CD4-positive, alpha-beta memory T cell (primary cell): ENCODE results near the gene STYX. TPM values are rescaled to one million over a fixed set of nuclear protein-coding genes. Genes with fewer than 3 reads are reported as not detected.

ENCODE experiments used
- CTCF ChIA-PET: fragments of 350-600 bp; sonication (Branson Sonifier 250); formaldehyde crosslinking; loops from one replicate; lab custom pipeline; 2021; ENCODE audit warnings: inconsistent platforms; ENCODE audit not compliant: partially characterized antibody; lab: Charles Lee
- POLR2A ChIA-PET: fragments of 350-600 bp; sonication (Branson Sonifier 250); formaldehyde crosslinking; loops from one replicate; lab custom pipeline; 2021; ENCODE audit not compliant: partially characterized antibody; lab: Charles Lee
- DNase-seq, 5 donors: peaks; one replicate each; pipeline versions ENCODE4 v3.0.0 to v3.0.0-alpha.2; 2020 to 2022; ENCODE audit warnings: mixed read lengths in 1 of 5
- H3K27ac ChIP-seq: one replicate; pipeline ENCODE4 v1.7.0; 2013; ENCODE audit warnings: low read depth, low read length
- H3K27me3 ChIP-seq: 2 replicates; pipeline ENCODE4 v1.7.0; 2013; ENCODE audit warnings: mild to moderate bottlenecking, low read length, moderate library complexity; ENCODE audit not compliant: insufficient read depth
- H3K36me3 ChIP-seq: 2 replicates; pipeline ENCODE4 v1.7.0; 2013; ENCODE audit warnings: mild to moderate bottlenecking, low read length, moderate library complexity; ENCODE audit not compliant: insufficient read depth
- H3K4me1 ChIP-seq: 2 replicates; pipeline ENCODE4 v1.7.0; 2013; ENCODE audit warnings: mild to moderate bottlenecking, low read length, moderate library complexity; ENCODE audit not compliant: insufficient read depth
- H3K4me3 ChIP-seq, 2 donors: one replicate each; pipeline ENCODE4 v1.7.0; 2013; ENCODE audit warnings: low read length in 2 of 2, mild to moderate bottlenecking in 1 of 2
- H3K9me3 ChIP-seq, 2 donors: one replicate each; pipeline ENCODE4 v1.7.0; 2013; ENCODE audit warnings: low read length in 2 of 2, control low read depth in 1 of 2; ENCODE audit not compliant: control insufficient read depth in 1 of 2
- H3K27ac Mint-ChIP-seq, 7 donors: one replicate each; pipeline ENCODE4 v1.8.0; 2020 to 2021; ENCODE audit warnings: mixed read lengths in 7 of 7, mild to moderate bottlenecking in 6 of 7, inconsistent platforms in 3 of 7, moderate library complexity in 3 of 7
- H3K27me3 Mint-ChIP-seq, 2 donors: one replicate each; pipeline ENCODE4 v1.8.0; 2020 to 2021; ENCODE audit warnings: mixed read lengths in 2 of 2
- H3K36me3 Mint-ChIP-seq, 2 donors: one replicate each; pipeline ENCODE4 v1.8.0; 2020 to 2021; ENCODE audit warnings: mixed read lengths in 2 of 2, inconsistent platforms in 1 of 2, mild to moderate bottlenecking in 1 of 2
- H3K4me1 Mint-ChIP-seq, 4 donors: one replicate each; pipeline ENCODE4 v1.8.0; 2020 to 2021; ENCODE audit warnings: mixed read lengths in 4 of 4, mild to moderate bottlenecking in 1 of 4
- H3K4me3 Mint-ChIP-seq, 8 donors: one replicate each; pipeline ENCODE4 v1.8.0; 2020 to 2021; ENCODE audit warnings: mixed read lengths in 8 of 8, mild to moderate bottlenecking in 7 of 8, moderate library complexity in 6 of 8, inconsistent platforms in 3 of 8
- H3K9me3 Mint-ChIP-seq, 8 donors: one replicate each; pipeline ENCODE4 v1.8.0; 2020 to 2021; ENCODE audit warnings: mixed read lengths in 8 of 8, mild to moderate bottlenecking in 5 of 8, inconsistent platforms in 3 of 8, moderate library complexity in 1 of 8
- intact Hi-C: fragments of 100-400 bp; cut with micrococcal nuclease; formaldehyde crosslinking; loops from one replicate; pipeline ENCODE4 v1.15.1; 2023
- polyA plus RNA-seq, 2 donors: library from polyadenylated mRNA; unstranded; fragments of 300-500 nt; fragmentation: Illumina TruSeq; gene quantifications; one replicate each; pipeline ENCODE4 v1.2.3, GENCODE V29; 2021
- total RNA-seq, 2 experiments: library from RNA; stranded (reverse); gene quantifications; one replicate each; pipeline ENCODE4 v1.2.3, GENCODE V29; 2021

Gene STYX
- total and polyA plus RNA-seq, 4 experiments from 2014 or later, result 25.0 to 50.0 (median 47.2) TPM

GRCh38 chr14:52733824-52734223, 3.9 kb downstream of the STYX start:
- intact Hi-C loops, result no loop called here
- Mint-ChIP-seq H3K9me3 (no peaks in the 10 kb centered on the region), H3K27me3 (no peaks in the 10 kb centered on the region), H3K4me1 (peaks cover 42 to 86% (median 70%) of the 10 kb centered on the region in 4 donors), H3K27ac (peak overlapping the region in 6 of 7 donors; percentile 1 to 66 (median 39)), H3K36me3 (peaks cover 29 to 51% of the 10 kb centered on the region in 2 donors), H3K4me3 (peak overlapping the region in 3 of 8 donors; percentile 21 to 64 (median 49))
- CTCF ChIA-PET, result no interaction called here
- Histone ChIP-seq H3K9me3 (no peaks in the 10 kb centered on the region), H3K36me3 (no peaks in the 10 kb centered on the region), H3K27me3 (no peaks in the 10 kb centered on the region), H3K27ac (no peak overlapping the region), H3K4me3 (no peak overlapping the region), H3K4me1 (peaks cover 73% of the 10 kb centered on the region)
- peak in 1 of 5 donors; percentile 31 for DNase-seq
- POLR2A ChIA-PET, result interaction anchor here (1.3 kb wide), 1 partner anchor 40 kb away, joined by 3 read pairs; no protein-coding TSS in a partner anchor

- H3K36me3 Mint-ChIP-seq, result peaks cover 39 to 43% of the 10 kb centered on the region in 2 donors
- H3K27ac Mint-ChIP-seq, result peak overlapping the region; percentile 49 to 96 (median 83)
- H3K4me1 Mint-ChIP-seq, result peaks cover 49 to 87% (median 72%) of the 10 kb centered on the region in 4 donors
- H3K4me1 ChIP-seq, result peaks cover 90% of the 10 kb centered on the region
- POLR2A ChIA-PET, result interaction anchor here (0.9 to 2.0 kb wide), 3 partner anchors 8 to 41 kb away, joined by 4 to 10 read pairs (median 4); partner anchors contain the start of gene ERO1A
- H3K27me3 ChIP-seq, result no peaks in the 10 kb centered on the region
- H3K27ac ChIP-seq, result no peak overlapping the region
- no peak overlapping the region for H3K4me3 ChIP-seq
- CTCF ChIA-PET, result interaction anchor here (1.1 to 2.3 kb wide), 2 partner anchors 11 to 13 kb away, joined by 3 to 7 read pairs; no protein-coding TSS in a partner anchor
- H3K27me3 Mint-ChIP-seq, result no peaks in the 10 kb centered on the region
- no peak for DNase-seq
- peak overlapping the region; percentile 16 to 66 (median 42) for H3K4me3 Mint-ChIP-seq
- no peaks in the 10 kb centered on the region for H3K9me3 Mint-ChIP-seq
- H3K9me3 ChIP-seq, result no peaks in the 10 kb centered on the region
- intact Hi-C loops, result no loop called here
- no peaks in the 10 kb centered on the region for H3K36me3 ChIP-seq
These were observed 6.0 kb downstream of the STYX start for GRCh38 chr14:52735921-52736489.

DNA sequence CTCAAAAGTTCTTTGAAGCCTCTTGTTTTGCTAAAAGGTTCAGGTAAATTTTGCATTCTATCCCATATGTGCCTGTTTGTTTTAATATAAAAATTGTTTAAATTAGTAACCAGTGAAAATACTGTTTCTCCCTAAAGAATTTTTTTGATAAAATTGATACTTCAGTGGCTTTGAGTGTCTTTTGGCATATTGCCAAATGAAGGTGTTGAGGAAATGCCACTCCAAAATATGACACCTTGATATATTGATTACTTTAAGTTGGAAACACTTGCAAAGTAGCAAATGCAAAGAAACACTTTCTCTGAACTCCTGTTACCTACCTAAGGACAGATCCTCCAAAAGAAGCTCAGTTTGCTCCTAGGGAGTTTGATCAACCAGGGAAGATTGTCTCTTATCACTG, 8.4 kb downstream of the STYX start:
- no peaks in the 10 kb centered on the region for H3K27me3 ChIP-seq
- H3K27ac ChIP-seq, result no peak overlapping the region
- ChIA-PET CTCF (interaction anchor here (1.0 kb wide), 2 partner anchors 10 to 17 kb away, joined by 3 read pairs; no protein-coding TSS in a partner anchor), POLR2A (interaction anchor here (1.0 to 1.3 kb wide), 3 partner anchors 8 to 52 kb away, joined by 3 to 4 read pairs (median 3); partner anchors contain the start of gene STYX)
- no peaks in the 10 kb centered on the region for H3K9me3 Mint-ChIP-seq
- intact Hi-C loops, result no loop called here
- H3K4me3 ChIP-seq, result no peak overlapping the region
- peak overlapping the region in 5 of 7 donors; percentile 21 to 79 (median 50) for H3K27ac Mint-ChIP-seq
- peak overlapping the region in 5 of 8 donors; percentile 38 to 75 (median 57) for H3K4me3 Mint-ChIP-seq
- peaks cover 95% of the 10 kb centered on the region for H3K4me1 ChIP-seq
- peak in 1 of 5 donors; percentile 16 for DNase-seq
- peaks cover 32 to 36% of the 10 kb centered on the region in 2 donors for H3K36me3 Mint-ChIP-seq
- H3K9me3 ChIP-seq, result no peaks in the 10 kb centered on the region
- H3K36me3 ChIP-seq, result no peaks in the 10 kb centered on the region
- no peaks in the 10 kb centered on the region for H3K27me3 Mint-ChIP-seq
- peaks cover 52 to 84% (median 72%) of the 10 kb centered on the region in 4 donors for H3K4me1 Mint-ChIP-seq

DNA sequence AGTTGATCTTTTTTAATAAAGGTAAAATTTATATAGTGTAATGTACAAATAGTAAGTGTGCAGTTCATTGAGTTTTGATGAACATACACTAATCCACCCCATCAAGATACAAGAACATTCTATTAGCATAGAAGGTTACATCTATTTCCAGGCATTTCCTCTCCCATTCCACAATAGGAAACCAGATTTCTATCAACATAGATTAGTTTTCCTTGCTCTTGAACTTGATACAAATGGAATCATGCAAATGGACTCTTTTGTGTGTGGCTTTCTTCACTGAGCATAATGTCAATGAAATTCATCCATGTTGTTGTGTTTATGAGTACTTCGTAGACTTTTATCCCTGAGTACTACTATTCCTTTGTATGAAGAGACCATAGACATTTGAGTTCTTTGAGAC, 10.8 kb downstream of the STYX start:
- peaks cover 5% of the 10 kb centered on the region for H3K36me3 ChIP-seq
- peak overlapping the region in 7 of 8 donors; percentile 3 to 88 (median 82) for H3K4me3 Mint-ChIP-seq
- intact Hi-C loops, result loop anchor here (1.0 kb wide), 1 partner anchor 33 kb away; the partner anchor contains the start of gene PSMC6
- peaks cover 51 to 84% (median 68%) of the 10 kb centered on the region in 4 donors for H3K4me1 Mint-ChIP-seq
- no peak for DNase-seq
- CTCF ChIA-PET, result interaction anchor here (1.6 to 2.5 kb wide), 3 partner anchors 9 to 46 kb away, joined by 4 to 16 read pairs (median 4); partner anchors contain the start of gene STYX
- no peak overlapping the region for H3K4me3 ChIP-seq
- H3K27ac Mint-ChIP-seq, result peak overlapping the region; percentile 50 to 97 (median 88)
- POLR2A ChIA-PET, result interaction anchor here (1.3 to 4.7 kb wide), 9 partner anchors 9 to 189 kb away, joined by 6 to 108 read pairs (median 20); partner anchors contain the start of genes ERO1A, GNPNAT1, GPR137C and PSMC6
- no peaks in the 10 kb centered on the region for H3K9me3 ChIP-seq
- H3K27me3 Mint-ChIP-seq, result no peaks in the 10 kb centered on the region
- H3K4me1 ChIP-seq, result peaks cover 96% of the 10 kb centered on the region
- peaks cover 21 to 29% of the 10 kb centered on the region in 2 donors for H3K36me3 Mint-ChIP-seq
- H3K27ac ChIP-seq, result no peak overlapping the region
- no peaks in the 10 kb centered on the region for H3K9me3 Mint-ChIP-seq
- H3K27me3 ChIP-seq, result no peaks in the 10 kb centered on the region

- DNase-seq, result peak; percentile 34 to 47 (median 39)
These were observed 11.9 kb downstream of the STYX start for GRCh38 chr14:52741865-52742264.

DNA sequence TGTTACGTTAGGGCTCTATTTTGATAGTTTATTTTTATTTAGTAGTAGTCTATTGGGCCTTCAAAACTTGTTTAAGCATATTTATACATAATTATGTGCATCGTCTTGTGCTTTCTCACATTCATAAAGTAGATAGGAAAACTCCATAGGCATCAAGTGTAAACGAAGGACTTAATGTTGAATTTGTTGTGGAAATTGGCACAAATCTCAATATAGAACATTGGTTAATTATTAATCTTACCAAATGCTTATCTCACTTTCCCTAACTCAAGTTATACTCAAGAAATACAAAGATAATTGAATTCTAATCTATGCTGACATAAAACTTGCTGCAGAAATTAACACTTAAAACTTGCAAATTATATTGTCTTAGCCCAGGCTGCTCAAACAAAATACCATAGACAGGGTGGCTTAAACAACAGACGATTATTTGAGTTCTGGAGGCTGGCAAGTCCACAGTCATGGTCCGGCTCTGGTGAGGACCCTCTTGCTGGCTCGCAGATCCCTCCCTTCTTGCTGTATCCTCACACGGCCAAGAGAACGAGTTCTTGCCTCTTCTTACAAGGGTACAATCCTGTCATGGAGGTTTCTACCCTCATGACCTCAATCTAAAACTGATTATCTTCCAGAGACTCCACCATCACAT, 18.8 kb downstream of the STYX start:
- no peak for DNase-seq
- Histone ChIP-seq H3K27me3 (no peaks in the 10 kb centered on the region), H3K9me3 (no peaks in the 10 kb centered on the region), H3K4me3 (no peak overlapping the region), H3K27ac (no peak overlapping the region), H3K4me1 (peaks cover 33% of the 10 kb centered on the region), H3K36me3 (peaks cover 37% of the 10 kb centered on the region)
- no peaks in the 10 kb centered on the region for H3K9me3 Mint-ChIP-seq
- intact Hi-C loops, result no loop called here
- peaks cover 34 to 51% of the 10 kb centered on the region in 2 donors for H3K36me3 Mint-ChIP-seq
- H3K4me1 Mint-ChIP-seq, result peaks cover 12 to 37% (median 26%) of the 10 kb centered on the region in 4 donors
- H3K27me3 Mint-ChIP-seq, result no peaks in the 10 kb centered on the region
- no peak overlapping the region for H3K4me3 Mint-ChIP-seq
- peak overlapping the region in 5 of 7 donors; percentile 10 to 55 (median 42) for H3K27ac Mint-ChIP-seq
- ChIA-PET POLR2A (no interaction called here), CTCF (no interaction called here)

More at GRCh38 chr14:52741865-52742264, 11.9 kb downstream of the STYX start:
- peak overlapping the region; percentile 82 for H3K27ac ChIP-seq
- peak overlapping the region; percentile 2 to 24 for H3K4me3 ChIP-seq
- H3K4me1 ChIP-seq, result peaks cover 95% of the 10 kb centered on the region
- POLR2A ChIA-PET, result interaction anchor here (0.6 to 4.7 kb wide), 26 partner anchors 8 to 895 kb away, joined by 3 to 108 read pairs (median 6); partner anchors contain the start of genes DDHD1, ERO1A, GNPNAT1 and GPR137C
- CTCF ChIA-PET, result interaction anchor here (0.9 to 2.5 kb wide), 9 partner anchors 8 to 51 kb away, joined by 3 to 16 read pairs (median 4); partner anchors contain the start of gene STYX
- H3K36me3 ChIP-seq, result peaks cover 11% of the 10 kb centered on the region
- Mint-ChIP-seq H3K4me1 (peaks cover 45 to 82% (median 65%) of the 10 kb centered on the region in 4 donors), H3K27ac (peak overlapping the region; percentile 90 to 97 (median 94)), H3K9me3 (no peaks in the 10 kb centered on the region), H3K27me3 (no peaks in the 10 kb centered on the region), H3K36me3 (peaks cover 28 to 32% of the 10 kb centered on the region in 2 donors), H3K4me3 (peak overlapping the region; percentile 72 to 94 (median 83))
- no peaks in the 10 kb centered on the region for H3K9me3 ChIP-seq
- intact Hi-C loops, result loop anchor here (1.0 to 2.0 kb wide), 3 partner anchors 12 to 47 kb away; partner anchors contain the start of genes ERO1A, PSMC6 and STYX
- H3K27me3 ChIP-seq, result no peaks in the 10 kb centered on the region
